Fibroblast of the conjunctiva (primary cell): ENCODE measurements around the gene SASS6.
A peak's percentile ranks its signal among the peaks of the same experiment; 100 is the strongest.

Experiments used
- DNase-seq: peaks from one replicate; pipeline ENCODE4 v3.0.0-alpha.2; 2010; ENCODE audit warnings: low read depth

The SASS6 gene, protein sequence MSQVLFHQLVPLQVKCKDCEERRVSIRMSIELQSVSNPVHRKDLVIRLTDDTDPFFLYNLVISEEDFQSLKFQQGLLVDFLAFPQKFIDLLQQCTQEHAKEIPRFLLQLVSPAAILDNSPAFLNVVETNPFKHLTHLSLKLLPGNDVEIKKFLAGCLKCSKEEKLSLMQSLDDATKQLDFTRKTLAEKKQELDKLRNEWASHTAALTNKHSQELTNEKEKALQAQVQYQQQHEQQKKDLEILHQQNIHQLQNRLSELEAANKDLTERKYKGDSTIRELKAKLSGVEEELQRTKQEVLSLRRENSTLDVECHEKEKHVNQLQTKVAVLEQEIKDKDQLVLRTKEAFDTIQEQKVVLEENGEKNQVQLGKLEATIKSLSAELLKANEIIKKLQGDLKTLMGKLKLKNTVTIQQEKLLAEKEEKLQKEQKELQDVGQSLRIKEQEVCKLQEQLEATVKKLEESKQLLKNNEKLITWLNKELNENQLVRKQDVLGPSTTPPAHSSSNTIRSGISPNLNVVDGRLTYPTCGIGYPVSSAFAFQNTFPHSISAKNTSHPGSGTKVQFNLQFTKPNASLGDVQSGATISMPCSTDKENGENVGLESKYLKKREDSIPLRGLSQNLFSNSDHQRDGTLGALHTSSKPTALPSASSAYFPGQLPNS

DNA sequence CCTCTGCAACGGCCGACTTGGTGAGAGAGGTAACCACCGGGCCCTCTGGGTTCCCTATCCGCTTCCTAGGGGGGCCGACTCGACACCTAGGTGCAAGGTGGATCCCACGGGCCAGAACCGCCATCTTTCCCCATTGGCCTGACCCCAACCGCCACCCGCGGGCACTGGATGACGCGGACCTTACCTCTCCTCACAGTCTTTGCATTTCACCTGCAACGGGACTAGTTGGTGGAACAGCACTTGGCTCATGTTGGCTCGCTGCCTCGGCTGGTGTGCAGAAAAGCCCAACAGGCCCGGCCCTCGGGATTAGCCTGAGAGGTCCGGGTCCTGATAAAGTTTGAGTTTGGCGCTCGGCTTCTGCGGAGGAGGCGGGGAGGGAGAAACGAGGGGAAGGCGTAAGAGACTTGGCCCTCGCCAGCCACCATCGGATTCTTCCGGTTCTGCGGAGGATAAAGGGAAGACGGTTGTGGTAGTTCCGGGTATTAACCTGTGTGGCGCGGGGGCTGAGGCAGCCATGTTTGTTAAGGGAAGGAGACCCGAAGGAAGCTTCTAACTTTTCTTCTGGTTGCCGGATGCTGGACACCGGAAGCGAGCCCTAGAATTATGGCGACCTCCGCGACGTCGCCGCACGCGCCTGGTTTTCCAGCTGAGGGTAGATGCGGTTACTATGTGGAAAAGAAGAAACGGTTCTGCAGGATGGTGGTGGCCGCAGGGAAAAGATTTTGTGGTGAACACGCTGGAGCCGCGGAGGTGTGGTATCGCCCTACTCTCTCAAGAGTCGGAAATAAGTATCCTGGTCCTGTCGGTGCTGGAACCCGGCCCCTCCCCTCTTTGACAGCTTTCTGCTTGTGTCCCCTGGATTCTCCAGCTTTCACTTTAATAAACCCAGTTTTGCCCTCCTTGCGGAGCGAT is at the start of gene SASS6, which contains the start of gene TRMT13:
TSS of gene SASS6 (minus strand) at position 365 of the 912 bp plus-strand sequence. CDS start at position 249, 116 bp downstream.
TSS of gene TRMT13 (plus strand) at position 598 of the 912 bp plus-strand sequence. CDS start at position 604, 6 bp downstream.
- DNase-seq: peak; percentile 96

DNA sequence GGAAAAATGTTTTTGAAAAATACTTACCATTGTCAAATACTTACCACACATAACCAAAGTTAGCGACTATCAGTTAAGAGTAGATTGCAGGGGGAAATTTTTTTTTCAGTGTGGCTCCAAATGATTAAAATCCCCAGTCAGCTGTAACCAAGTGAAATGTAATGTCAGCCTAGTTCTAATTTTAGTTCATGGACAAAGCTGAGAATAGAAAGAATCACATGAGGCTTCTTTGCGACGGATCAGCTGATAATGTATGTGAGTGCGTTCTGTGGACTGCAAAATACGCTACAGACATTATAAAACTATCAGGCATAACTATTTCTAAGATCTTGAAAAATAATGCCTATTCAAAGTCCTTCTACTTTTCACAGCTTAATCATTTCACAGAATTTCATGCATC is 45.4 kb upstream of the SASS6 start, which contains the start of gene LRRC39:
TSS of gene LRRC39 (minus strand) at position 166 of the 400 bp plus-strand sequence. CDS start 9,740 bp downstream, outside the sequence.
- no peak for DNase-seq

DNA sequence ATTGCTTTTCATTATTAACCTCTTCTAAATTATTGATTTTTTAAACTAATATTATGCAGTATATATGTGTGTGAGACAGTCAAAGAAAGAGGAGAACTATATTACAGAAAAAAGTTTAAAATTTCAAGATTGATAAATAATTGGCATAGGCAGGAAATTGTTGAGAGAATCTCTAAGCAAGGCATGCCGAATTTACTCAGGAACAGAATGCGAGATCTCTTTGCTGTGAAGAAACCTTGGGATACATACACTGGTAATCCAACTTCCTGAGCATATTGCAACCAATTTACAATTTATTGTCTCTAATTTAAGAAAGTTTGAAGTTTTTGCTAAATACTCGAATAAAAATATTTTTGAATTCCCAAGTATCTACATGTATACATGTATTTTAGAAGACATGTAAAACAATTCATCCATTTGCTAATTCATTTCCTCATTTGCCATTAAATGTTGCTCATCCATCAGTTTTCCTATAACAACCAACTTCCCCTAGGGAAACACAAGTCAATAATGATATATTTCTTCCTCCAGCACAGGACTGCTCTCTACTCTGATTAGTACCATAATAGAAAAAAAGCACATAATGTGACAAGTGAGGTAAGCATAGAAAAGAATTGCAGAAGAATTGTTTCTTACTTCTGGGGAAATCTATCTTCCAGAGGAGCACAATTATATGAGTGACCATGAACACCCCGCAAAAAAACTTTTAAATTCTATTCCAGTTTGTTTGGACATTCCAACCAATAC is 44.7 kb upstream of the SASS6 start:
- no peak for DNase-seq

DNA sequence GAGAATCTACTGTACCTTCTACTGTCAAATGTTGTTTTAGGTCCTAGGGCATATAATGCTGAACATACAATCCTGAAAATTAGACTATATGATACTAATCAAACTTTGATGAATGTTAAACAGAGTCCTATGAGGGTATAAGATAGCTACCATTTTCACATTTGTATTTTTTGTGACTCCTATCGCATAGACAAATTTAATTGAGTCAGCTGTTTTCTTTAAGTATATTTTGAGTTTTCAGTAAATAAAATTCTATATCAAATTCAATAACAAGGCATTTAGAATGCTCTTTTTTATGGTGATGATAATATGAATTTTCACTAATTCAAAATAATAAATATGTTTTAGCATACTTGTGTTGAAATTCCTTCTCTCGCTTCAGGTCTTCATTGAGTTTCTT is 35.3 kb upstream of the SASS6 start:
- DNase-seq: no peak

DNA sequence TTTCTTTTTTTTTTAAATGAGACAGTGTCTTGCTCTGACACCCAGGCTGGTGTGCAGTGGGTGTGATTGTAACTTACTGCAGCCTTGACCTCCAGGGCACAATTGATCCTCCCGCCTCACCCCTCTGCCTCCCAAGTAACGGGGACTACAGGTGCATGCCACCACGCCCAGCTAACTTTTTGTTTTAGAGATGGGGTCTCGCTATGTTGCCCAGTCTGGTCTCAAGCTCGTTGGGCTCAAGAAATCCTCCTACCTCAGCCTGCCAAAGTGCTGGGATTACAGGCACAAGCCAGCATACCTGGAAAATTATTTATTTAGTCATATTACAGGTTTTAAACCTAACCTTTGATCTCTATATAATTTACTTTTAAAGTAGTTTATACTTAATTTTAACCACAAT is 32.0 kb upstream of the SASS6 start:
- no peak for DNase-seq

DNA sequence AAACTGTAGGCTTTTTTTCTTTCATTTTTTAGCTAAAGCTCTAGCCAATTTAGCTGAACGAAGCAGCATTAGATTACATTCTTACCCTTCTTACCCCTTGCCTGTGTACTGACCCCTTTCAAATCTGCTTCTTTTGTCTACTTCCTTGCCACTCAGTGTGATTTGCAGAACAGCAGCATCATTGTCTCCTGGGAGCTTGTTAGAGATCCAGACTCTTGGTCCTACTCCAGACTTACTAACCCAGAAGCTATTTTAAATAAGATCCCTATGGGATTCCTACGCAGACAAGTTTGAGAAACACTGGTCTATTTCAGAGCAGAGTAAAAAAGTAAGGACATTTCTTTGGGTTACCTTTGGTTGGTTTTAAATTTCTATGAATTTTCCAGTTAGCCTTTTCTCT is 31.5 kb upstream of the SASS6 start:
- peak; percentile 73 for DNase-seq

DNA sequence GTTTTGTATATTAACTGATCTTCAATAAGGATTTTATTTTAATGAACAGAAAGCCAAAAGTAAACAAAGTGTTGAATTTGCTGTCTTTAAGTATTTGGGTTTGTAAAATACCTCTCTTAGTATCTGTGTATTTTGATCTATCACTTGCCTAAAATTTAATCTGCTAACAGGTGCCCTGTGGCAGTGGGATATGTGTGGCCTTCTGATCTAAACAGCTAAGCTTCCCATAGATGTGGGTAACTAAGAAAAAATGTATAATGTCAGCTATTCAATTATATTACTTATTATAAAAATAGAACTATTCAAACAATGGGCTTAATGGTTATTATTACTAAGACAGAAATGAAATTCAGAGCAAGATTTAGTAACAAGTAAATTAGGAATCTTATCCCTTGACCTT is 30.2 kb upstream of the SASS6 start:
- DNase-seq: no peak

DNA sequence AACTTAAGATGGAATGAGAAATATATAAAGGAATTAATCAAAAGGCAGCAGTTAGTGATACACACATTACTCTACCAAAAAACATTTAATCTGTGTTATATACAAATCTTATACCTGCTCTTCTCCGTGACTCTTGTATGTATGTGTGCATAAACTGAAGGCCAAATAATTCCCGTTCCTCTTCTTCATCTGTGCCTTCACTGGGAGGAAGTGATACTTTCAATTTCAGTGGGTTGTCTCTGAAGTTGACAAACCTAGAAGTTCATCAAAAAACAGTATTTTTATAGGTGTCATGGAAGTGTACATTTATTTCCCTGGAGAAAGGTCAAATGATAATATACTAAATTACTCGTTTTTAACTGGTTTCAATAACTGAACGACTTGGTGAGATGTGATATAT is 19.5 kb upstream of the SASS6 start:
- DNase-seq: no peak

DNA sequence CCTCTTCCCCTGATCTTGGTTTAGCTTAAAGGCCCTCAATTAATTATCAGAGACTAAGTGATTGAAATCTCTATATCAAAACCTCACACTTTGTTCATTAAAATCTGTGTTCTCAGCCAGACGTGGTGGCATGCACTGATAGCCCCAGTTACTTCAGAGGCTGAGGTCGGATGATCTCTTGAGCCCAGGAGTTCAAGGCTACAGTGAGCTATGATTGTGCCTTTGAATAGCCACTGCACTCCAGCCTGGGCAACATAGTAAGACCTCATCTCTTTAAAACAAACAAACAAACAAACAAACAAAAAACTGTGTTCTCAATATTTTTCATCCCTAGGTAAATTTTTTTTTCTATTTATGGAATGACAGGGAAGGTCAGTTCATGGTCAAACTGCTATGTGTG is 18.9 kb upstream of the SASS6 start:
- DNase-seq: no peak

DNA sequence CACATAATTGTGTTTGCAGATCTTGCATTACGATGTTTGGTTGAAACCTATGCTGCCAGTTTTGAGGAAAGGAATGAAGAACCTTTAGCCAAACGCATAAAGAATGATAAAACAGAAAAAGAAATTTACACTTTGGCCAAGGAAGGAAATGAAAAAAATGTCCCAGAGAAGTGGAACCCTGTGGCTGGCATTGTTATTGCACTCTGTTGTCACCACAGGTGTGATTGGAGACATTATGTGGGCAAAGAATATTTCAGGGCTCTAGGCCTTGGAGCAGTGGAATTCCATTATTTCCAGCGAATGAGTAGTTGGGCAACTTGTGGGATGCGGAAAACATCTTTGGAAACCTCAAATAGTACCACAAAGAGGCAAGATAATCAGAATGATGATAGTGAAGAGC is 15.1 kb upstream of the SASS6 start:
- no peak for DNase-seq

DNA sequence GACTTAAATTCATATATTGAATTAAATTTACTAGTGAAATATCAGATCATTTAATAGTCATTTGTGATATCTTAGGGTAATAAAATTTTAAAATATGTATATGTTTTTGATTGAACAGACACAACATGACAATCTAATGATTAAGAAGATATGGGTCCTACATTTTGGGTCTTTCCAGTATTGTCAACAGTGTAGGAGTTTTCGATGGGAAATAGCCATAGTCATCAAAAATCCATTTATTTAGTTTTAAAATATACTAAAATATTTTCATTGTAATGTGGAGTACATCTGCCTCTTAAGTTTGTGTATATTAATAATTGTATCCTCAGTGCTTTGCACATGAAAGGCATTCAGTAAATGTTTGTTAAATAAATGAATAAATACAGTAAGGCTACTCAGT is 14.2 kb upstream of the SASS6 start:
- no peak for DNase-seq

DNA sequence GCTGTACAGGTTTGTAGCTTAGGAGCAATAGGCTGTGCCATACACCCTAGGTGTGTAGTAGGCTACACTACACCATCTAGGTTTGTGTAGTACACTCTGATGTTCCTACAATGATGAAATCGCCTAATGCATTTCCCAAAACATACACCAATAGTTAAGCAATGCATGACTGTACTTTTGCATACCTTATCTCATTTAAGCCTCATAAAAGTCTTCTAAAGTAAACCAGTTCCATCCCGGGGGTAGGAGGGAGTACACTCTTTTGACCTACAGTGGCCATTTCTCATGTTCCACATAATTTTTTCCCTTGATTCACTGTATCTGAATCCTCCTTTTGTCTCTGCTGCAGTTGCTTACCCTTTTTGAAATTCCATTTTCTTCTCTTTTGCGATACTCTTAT is 12.4 kb upstream of the SASS6 start:
- no peak for DNase-seq

DNA sequence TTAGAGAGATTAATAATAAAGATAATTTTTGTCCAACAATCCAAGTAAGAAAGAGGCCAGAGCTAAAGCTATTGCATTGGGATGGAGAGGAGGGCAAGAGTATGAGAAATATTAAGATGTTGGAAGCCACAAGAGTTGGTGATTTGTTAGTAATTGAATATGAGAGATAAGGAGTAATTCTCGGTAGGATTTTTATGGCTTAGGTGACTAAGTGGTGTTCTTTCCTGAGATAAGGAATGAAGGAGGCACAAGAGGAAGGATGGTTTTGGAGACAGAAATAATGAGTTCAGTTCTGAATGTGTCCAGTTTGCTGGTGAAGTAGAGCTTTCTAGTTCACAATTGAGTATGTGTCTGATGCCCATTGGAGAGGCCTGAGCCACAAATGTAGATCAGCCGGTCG is 9.6 kb upstream of the SASS6 start:
- DNase-seq: no peak

DNA sequence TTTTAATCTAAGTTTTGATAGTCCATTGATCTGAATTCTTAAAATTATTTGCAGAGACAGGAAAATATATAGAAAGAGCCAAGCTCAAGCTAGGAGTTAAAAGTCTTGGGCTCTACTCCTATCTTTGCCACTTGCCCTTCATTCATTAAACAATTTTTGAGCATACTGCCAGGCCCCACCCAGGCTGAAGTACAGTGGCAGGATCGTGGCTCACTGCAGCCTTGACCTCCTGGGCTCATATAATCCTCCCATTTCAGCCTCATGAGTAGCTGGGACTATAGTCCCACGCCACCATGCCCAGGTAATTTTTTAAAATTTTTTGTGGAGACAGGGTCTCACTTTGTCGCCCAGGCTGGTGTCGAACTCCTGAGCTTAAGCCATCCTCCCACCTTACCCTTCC is 8.5 kb upstream of the SASS6 start:
- DNase-seq: no peak

DNA sequence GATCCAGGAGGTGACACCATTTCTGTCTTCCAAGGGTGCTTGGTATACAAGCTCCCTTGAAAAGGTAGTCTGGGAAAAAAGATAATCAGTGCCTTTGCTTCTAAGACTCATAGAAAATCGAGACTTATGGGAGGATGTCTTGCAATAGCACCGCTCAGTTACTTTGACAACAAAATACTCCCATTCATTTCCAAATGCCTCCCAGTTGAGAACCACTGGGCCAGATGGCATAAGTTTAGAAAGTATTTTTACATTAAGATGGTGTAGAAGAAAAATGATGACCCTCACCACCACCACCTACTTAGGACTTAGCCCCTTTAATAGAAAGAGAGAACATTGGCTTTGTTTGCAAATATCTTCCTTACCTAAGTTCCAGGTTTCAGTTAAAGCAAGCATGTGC is 4.9 kb upstream of the SASS6 start:
- DNase-seq: no peak

DNA sequence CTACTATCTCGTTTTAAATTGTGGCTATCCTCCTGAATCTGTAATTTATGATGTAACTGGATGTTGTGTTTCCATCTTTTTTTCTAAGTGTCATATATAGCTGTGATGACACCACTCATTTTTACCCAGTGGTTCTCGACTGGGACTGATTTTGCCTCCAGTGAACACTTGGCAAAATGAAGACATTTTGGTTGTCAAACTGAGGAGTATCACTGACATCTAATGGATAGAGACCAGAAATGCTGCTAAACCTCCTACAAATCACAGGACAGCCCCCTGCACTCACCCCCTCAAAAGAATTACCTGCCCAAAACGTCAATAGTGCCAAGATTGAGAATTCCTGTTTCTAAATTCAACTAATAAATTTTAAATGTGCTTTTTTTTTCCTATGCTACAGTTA is 2.1 kb upstream of the SASS6 start:
- no peak for DNase-seq

DNA sequence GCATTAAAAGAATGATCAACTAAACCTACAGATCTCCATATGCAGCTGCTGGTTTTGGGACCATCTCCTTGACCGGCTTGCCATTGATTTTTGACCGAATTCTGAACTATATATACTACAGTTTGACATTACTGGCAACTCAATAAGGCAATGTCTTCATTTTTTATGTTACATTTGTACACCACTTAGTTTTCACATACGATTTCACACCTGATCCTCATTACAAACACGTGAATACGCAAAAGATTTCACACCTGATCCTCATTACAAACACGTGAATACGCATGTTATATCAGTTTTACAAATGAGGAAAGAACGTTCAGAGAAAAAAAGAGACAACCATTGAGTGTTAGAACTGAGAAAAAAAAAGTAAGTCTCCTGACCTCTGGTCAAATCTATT is 1.1 kb downstream of the SASS6 start:
- no peak for DNase-seq

DNA sequence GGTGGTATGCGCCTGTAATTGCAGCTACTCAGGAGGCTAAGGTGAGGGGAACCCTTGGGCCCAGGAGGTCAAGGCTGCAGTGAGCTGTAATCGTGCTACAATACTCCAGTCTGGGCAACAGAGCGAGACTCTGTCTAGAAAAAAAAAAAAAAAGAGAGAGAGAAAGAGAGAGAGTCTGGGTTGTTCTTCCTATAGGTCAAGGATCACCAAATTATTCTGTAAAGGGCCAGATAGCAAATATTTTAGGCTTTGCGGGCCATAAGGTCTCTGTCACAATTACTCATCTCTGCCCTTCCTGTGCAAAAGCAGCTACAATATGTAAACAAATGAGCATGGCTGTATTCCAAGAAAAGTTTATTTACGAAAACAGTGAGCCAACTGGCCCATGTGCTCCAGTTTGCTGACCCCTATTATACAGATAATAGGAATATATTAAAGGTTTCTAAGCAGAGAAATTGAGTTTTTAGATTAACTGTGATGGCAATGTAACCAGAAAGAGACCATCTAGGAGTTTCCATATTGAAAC is 2.1 kb downstream of the SASS6 start:
- DNase-seq: no peak

DNA sequence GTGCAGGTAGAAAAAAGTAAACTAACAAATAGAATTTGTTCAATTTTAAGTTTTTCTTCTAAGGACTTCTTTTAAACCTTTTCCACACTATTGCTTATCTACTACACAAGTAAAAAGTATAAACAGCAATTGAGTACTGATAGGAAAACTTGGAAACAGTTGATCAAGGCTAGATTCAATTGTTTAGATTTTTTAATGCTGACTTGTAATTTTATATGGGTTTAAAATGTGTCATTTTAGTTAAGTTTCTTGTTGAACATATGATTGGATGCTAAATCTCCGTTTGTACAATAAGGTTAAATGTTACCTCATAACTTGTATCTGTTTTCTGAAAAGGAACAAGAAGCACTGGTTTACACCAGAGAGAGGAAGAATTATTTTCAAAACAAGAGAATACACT is 5.5 kb downstream of the SASS6 start:
- DNase-seq: no peak

DNA sequence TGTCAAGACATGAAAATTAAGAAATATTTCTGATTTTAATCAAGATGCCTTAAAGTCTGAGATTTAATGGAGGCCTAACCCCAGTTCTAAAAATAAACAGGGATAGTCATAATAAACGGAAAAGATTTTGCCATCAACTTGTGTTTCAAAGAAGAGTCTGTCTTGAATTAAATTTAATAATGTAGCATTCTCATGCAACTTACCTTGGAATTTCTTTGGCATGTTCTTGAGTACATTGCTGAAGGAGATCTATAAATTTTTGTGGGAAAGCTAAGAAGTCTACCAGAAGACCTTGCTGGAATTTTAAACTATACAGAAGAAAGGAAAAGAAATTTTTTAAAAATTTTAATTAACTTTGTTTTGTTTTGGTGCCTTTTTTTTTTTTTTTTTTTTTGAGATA is 10.6 kb downstream of the SASS6 start:
- DNase-seq: no peak

DNA sequence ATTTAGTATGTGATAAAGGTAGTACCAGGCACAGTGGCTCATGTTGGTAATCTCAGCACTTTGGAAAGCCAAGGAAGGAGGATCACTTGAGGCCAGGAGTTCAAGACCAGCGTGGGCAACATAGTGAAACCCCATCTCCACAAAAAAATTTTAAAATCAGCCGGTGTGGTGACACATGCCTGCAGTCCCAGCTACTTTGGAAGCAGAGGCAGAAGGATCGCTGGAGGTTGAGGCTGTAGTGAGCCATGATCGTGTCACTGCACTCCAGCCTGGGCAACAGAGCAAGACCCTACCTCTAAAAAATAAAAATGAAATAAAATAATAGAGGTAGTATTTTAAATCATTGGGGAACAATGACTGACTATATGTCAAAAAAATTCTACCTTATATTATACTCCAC is 17.2 kb downstream of the SASS6 start:
- no peak for DNase-seq
